K562 (cell line): Measurements from ENCODE around the gene RPS27. TPM values are rescaled to one million over a fixed set of nuclear protein-coding genes. Genes with fewer than 3 reads are reported as not detected.

ENCODE experiments used
- HMGN3 ChIP-seq: IDR thresholded peaks from 2 replicates; pipeline ENCODE4 v1.6.1; 2011; ENCODE audit warnings: borderline replicate concordance, low read depth, mild to moderate bottlenecking, mixed read lengths, low read length; ENCODE audit not compliant: insufficient read length; ENCODE audit errors: extremely low read depth
- TCF7L2 ChIP-seq: fragments of 150-350 bp; IDR thresholded peaks from 2 replicates; pipeline ENCODE4 v1.6.1; 2016; ENCODE audit warnings: low read depth, mild to moderate bottlenecking, low read length, moderate library complexity
- polyA plus RNA-seq, 8 experiments: library from polyadenylated mRNA; depleted of rRNA in 4 of 8; stranded (reverse) in 5 of 8; unstranded in 3 of 8; fragments of >200 nt; fragmentation: Nextera tagmentation in 2 of 8; fragmentation: Illumina TruSeq in 1 of 8; extraction: Ambion mirVana in 2 of 8; extraction: Trizol in 1 of 8; gene quantifications; 2 replicates each; pipeline versions ENCODE4 v1.2.1 to v1.2.3, GENCODE V29; 2011 to 2014; ENCODE audit warnings: inconsistent platforms in 1 of 8, missing spikeins in 1 of 8
- total RNA-seq, 7 experiments: library from RNA; depleted of rRNA in 6 of 7; stranded (reverse); fragments of >200 nt in 6 of 7; fragmentation: Illumina TruSeq in 2 of 7; extraction: Trizol in 2 of 7; gene quantifications; 2 replicates each; pipeline versions ENCODE4 v1.2.1 to v1.2.3, GENCODE V29; 2011 to 2021; ENCODE audit warnings: low replicate concordance in 1 of 7
- TF ChIP-seq, protein P1 (sequence below): fragments of 200-600 bp; sonication (generic); IDR thresholded peaks from one replicate; pipeline ENCODE4 v1.6.1; 2012; ENCODE audit warnings: mild to moderate bottlenecking, low read depth, low read length, inconsistent platforms
- TF ChIP-seq, protein P2 (sequence below): fragments of 250-450 bp; sonication (Bioruptor Pico); IDR thresholded peaks from 2 replicates; pipeline ENCODE4 v1.9.0; 2021; ENCODE audit warnings: mild to moderate bottlenecking, inconsistent platforms
- TF ChIP-seq, protein P3 (sequence below): sonication (generic); formaldehyde crosslinking; IDR thresholded peaks from 2 replicates; pipeline ENCODE4 v1.8.1; 2023; ENCODE audit warnings: mild to moderate bottlenecking, missing genetic modification reagents

Gene RPS27
- total and polyA plus RNA-seq, 9 of the 15 experiments (the other 6 are each of a cell fraction or from before 2014, with no cell fraction given): 2,091 to 9,377 (median 6,706) TPM

DNA sequence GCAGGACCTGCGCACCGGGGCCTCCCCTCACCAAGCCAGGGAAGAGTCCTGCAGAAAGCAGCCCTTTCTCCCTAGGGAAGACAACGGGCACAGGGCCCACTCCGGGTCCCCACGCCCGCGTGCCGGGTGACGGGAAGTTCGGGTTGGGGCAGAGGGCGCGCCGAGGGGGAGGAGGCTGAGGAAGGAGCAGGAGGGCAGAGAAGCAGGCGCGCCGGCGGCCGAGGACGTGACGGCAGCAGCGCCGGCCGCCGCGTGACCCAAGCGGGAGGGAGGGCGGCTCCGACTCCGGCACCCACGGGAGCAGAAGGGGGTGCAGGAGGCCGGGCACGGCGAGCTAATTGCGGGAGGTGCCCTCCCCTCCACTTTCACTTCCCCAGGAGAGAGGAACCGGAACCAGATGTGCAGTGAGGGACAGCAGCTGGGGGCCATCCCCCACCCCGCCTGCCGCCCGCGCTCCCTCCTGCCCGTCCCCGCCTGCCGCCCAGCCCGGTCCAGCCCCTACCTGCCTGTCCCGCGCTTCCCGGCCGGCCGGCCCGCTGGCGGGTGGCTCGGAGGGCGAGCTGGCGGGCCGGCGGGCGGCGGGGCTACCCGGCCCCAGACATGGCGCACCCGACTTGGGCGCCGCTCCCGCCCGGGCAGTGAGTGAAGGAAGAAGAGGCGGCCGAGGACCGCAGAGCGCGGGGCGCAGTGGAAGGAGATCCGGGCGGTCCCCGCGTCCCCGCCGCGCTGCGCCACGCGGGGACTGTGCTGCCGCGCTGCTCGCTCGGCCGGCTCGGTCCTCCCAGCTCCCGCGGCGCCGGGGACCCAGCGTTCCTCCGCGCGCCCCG is 44.6 kb upstream of the RPS27 start (continued):
- TF ChIP-seq, protein P1, sequence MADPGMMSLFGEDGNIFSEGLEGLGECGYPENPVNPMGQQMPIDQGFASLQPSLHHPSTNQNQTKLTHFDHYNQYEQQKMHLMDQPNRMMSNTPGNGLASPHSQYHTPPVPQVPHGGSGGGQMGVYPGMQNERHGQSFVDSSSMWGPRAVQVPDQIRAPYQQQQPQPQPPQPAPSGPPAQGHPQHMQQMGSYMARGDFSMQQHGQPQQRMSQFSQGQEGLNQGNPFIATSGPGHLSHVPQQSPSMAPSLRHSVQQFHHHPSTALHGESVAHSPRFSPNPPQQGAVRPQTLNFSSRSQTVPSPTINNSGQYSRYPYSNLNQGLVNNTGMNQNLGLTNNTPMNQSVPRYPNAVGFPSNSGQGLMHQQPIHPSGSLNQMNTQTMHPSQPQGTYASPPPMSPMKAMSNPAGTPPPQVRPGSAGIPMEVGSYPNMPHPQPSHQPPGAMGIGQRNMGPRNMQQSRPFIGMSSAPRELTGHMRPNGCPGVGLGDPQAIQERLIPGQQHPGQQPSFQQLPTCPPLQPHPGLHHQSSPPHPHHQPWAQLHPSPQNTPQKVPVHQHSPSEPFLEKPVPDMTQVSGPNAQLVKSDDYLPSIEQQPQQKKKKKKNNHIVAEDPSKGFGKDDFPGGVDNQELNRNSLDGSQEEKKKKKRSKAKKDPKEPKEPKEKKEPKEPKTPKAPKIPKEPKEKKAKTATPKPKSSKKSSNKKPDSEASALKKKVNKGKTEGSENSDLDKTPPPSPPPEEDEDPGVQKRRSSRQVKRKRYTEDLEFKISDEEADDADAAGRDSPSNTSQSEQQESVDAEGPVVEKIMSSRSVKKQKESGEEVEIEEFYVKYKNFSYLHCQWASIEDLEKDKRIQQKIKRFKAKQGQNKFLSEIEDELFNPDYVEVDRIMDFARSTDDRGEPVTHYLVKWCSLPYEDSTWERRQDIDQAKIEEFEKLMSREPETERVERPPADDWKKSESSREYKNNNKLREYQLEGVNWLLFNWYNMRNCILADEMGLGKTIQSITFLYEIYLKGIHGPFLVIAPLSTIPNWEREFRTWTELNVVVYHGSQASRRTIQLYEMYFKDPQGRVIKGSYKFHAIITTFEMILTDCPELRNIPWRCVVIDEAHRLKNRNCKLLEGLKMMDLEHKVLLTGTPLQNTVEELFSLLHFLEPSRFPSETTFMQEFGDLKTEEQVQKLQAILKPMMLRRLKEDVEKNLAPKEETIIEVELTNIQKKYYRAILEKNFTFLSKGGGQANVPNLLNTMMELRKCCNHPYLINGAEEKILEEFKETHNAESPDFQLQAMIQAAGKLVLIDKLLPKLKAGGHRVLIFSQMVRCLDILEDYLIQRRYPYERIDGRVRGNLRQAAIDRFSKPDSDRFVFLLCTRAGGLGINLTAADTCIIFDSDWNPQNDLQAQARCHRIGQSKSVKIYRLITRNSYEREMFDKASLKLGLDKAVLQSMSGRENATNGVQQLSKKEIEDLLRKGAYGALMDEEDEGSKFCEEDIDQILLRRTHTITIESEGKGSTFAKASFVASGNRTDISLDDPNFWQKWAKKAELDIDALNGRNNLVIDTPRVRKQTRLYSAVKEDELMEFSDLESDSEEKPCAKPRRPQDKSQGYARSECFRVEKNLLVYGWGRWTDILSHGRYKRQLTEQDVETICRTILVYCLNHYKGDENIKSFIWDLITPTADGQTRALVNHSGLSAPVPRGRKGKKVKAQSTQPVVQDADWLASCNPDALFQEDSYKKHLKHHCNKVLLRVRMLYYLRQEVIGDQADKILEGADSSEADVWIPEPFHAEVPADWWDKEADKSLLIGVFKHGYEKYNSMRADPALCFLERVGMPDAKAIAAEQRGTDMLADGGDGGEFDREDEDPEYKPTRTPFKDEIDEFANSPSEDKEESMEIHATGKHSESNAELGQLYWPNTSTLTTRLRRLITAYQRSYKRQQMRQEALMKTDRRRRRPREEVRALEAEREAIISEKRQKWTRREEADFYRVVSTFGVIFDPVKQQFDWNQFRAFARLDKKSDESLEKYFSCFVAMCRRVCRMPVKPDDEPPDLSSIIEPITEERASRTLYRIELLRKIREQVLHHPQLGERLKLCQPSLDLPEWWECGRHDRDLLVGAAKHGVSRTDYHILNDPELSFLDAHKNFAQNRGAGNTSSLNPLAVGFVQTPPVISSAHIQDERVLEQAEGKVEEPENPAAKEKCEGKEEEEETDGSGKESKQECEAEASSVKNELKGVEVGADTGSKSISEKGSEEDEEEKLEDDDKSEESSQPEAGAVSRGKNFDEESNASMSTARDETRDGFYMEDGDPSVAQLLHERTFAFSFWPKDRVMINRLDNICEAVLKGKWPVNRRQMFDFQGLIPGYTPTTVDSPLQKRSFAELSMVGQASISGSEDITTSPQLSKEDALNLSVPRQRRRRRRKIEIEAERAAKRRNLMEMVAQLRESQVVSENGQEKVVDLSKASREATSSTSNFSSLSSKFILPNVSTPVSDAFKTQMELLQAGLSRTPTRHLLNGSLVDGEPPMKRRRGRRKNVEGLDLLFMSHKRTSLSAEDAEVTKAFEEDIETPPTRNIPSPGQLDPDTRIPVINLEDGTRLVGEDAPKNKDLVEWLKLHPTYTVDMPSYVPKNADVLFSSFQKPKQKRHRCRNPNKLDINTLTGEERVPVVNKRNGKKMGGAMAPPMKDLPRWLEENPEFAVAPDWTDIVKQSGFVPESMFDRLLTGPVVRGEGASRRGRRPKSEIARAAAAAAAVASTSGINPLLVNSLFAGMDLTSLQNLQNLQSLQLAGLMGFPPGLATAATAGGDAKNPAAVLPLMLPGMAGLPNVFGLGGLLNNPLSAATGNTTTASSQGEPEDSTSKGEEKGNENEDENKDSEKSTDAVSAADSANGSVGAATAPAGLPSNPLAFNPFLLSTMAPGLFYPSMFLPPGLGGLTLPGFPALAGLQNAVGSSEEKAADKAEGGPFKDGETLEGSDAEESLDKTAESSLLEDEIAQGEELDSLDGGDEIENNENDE: no peak
- no peak for TF ChIP-seq TCF7L2
- TF ChIP-seq, protein P2, sequence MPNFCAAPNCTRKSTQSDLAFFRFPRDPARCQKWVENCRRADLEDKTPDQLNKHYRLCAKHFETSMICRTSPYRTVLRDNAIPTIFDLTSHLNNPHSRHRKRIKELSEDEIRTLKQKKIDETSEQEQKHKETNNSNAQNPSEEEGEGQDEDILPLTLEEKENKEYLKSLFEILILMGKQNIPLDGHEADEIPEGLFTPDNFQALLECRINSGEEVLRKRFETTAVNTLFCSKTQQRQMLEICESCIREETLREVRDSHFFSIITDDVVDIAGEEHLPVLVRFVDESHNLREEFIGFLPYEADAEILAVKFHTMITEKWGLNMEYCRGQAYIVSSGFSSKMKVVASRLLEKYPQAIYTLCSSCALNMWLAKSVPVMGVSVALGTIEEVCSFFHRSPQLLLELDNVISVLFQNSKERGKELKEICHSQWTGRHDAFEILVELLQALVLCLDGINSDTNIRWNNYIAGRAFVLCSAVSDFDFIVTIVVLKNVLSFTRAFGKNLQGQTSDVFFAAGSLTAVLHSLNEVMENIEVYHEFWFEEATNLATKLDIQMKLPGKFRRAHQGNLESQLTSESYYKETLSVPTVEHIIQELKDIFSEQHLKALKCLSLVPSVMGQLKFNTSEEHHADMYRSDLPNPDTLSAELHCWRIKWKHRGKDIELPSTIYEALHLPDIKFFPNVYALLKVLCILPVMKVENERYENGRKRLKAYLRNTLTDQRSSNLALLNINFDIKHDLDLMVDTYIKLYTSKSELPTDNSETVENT (CRISPR knock-in tag): peak; percentile 12; the same call in 1 of the 2 replicates
- TF ChIP-seq, protein P3, sequence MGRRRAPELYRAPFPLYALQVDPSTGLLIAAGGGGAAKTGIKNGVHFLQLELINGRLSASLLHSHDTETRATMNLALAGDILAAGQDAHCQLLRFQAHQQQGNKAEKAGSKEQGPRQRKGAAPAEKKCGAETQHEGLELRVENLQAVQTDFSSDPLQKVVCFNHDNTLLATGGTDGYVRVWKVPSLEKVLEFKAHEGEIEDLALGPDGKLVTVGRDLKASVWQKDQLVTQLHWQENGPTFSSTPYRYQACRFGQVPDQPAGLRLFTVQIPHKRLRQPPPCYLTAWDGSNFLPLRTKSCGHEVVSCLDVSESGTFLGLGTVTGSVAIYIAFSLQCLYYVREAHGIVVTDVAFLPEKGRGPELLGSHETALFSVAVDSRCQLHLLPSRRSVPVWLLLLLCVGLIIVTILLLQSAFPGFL: no peak
- no peak for TF ChIP-seq HMGN3
